ENCODE data around the gene SLIT1.

Gene SLIT1

DNA sequence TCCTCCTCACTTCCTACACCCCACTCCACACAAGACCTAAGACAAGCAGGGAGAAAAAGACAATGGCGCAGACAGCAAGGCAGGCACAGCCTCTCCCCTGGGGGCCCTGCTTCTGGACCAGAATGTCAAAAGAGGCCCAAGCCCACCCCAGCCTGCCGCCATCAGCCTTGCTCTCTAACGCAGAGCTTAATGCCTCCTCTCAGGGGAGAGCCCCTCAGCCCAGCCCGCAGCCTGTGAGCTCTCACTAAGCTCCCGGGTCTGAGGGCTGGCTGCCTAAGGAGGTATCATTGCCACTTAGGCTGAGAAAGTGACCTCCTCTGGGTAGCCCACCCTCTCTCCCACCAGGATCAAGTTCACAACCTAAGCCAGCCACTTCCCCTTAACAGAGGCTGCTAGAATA is 16.7 kb downstream of the SLIT1 start:
- no peak for DNase-seq

DNA sequence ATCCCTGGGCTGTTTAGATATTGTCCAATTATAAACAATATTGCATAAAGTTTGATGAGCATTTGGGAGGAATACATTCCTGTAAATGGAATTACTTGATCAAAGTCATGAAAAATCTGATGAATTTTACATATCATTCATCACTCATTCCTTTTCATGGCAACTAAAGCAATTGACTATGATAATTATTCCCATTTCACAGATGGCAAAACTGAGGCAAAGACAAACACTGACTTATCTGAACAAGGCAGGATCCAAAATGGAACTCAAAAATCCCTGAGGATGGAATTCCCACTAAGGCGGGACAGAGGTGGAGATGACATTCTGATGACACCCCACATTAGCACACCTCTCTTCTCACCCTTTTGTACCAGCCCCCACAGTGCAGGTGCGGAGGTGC is 17.1 kb downstream of the SLIT1 start:
- DNase-seq, result no peak

GRCh38 chr10:97165499-97165898 is 20.3 kb downstream of the SLIT1 start:
- DNase-seq, result no peak

DNA sequence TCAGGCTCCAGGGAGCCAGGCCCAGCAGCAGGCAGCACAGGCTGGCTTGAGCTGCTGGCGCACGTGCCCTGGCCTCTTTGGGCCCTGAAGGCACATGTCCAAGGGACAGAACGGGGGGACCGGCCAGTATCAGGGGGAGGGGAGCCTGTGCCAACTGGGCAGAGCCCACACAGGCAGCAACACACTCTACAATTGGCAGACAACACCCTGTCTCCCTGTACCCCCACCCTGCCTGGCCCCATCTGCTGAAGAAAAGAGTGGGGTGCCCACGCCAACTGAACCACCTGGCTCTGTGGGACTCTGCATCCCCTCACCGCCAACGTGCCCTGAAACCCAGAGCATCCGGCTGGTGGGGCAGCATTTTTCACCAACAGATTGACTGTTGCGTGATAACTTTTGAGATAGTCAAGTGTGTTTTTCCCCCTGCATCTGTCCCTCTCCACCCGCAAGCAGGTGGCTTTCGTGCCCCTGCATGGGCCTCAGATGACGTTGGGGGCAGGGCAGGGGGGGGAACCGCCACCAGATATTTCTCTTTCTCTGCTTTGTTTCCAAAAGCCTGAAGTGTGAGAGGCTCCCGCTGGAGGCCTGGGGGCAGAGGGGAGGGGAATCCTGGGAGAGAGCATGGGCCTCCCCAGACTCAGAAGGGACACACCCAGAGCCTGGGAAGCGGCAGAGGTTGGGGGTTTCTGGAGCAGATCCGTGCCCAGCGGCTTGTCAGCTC is 21.8 kb downstream of the SLIT1 start:
- DNase-seq, result no peak

GRCh38 chr10:97163181-97163580 is 22.6 kb downstream of the SLIT1 start:
- DNase-seq, result no peak

GRCh38 chr10:97159646-97160305 is 26.0 kb downstream of the SLIT1 start:
- no peak for DNase-seq

DNA sequence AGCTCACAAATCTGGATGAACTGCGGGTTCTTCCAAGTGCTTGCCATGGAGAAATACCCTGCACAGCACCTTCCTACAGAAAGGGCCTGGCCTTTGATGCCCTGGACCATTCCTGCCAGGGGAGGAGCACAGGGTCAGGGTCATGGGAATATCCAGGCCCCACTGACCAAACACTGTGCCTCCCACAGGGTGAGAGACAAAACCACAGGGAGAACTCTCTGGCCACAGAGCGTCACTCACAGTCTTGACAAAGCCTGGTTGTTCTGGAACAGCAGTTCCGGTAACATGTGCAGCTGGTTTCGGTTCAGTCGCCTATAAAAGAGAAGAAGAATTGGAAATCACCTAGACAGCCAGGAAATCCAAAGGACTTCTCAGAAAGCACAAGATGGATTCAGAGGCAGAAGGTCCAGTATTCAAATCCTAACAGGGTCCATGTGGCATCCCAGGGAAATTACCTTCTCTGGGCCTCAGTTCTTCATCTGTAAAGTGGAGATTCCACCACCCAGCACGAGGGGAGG is 28.1 kb downstream of the SLIT1 start:
- DNase-seq, result no peak

- DNase-seq, result no peak
These were observed 31.0 kb downstream of the SLIT1 start for GRCh38 chr10:97154781-97155180.

DNA sequence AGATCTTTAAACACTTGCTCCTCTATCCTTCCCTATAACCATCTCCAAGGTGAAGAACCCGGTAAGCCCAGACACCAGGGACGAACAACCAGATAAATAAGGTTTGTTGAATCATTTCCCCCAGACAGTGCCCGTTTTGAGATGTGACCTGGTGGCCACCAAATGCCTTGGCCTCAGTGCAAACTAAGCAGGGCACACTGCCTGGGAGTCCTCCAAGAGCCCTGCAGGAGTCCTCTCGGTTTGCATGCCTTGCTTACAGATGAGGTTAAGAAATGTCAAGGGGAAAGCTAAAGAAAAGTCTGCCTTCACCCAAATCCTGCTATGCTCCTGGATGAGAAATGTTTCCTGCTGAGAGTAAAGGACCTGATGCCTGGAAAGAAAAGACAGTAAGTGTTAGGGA is 31.6 kb downstream of the SLIT1 start:
- DNase-seq, result no peak

GRCh38 chr10:97153270-97153850 is 32.4 kb downstream of the SLIT1 start:
- DNase-seq, result no peak

- DNase-seq, result no peak
These were observed 34.3 kb downstream of the SLIT1 start for GRCh38 chr10:97151307-97151914.

DNA sequence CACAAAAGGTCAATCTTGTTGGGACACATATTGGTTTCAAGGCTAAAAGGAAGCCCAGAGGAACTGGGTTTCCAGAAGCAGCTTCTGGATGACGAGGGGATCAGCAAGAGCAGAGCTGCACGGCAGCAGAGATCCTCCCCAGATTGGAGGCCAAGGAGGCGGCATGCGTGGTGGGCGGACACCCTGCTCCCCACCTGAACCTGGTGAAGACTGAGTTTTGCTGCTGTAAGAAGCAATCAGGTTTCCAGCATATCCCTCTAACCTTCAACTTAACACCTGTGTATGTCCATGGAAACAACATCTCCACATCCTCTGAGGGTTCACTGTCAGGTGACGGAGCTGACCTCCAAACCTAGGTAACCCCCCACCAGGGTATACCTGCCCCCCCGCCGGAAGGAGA is 35.1 kb downstream of the SLIT1 start:
- no peak for DNase-seq

DNA sequence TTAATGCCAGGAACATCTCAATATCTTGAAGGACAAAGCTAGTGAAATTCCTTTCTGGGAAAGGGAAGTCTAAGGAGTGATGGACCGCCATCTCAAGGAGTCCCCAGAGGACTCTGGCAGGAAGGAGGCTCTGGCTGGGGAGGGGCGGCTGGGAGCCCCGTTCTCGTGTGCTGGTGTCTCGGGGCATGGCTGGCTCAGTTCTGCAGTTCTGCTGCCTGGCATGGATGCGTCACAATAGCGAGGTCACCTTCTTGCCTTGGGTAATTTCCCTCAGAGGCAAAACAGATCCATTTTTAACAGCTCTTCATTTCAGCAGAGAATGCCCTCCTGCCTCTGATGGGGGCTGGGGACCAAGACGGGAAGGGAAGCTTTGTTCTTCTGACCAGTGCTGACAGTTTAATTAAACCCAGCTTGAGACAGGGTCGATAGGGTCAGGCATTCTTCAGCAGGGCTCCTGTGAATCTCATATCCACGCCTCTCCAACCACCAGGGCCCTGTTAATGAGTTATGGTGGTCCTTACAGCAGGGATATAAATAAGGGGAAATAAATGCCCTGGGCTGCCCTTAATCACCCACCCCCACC is 35.7 kb downstream of the SLIT1 start:
- no peak for DNase-seq

DNA sequence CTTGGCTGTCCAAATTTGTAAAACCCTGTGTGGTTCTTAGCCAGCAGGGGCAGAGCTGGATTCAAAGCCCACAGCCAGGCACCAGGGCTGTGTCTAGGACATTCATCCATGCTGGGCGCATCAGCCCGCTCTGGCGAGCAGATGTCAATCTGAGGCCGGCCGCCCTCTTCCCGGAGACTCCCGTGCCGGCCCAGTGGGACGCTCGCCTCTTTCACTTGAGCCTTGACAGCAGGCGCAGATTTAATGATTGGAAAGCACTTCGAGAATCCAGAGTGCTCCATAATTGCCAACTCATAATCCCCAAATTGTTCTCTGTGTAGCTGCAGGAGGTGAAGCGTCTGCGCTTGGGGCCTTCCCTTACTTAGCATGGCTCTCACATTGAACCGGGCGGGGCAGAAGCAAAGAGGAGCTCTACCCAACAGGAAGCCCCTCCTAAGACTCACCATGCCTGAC is 36.7 kb downstream of the SLIT1 start:
- DNase-seq, result no peak

GRCh38 chr10:97144297-97144696 is 41.5 kb downstream of the SLIT1 start:
- DNase-seq, result no peak

GRCh38 chr10:97142834-97143233 is 42.9 kb downstream of the SLIT1 start:
- no peak for DNase-seq

DNA sequence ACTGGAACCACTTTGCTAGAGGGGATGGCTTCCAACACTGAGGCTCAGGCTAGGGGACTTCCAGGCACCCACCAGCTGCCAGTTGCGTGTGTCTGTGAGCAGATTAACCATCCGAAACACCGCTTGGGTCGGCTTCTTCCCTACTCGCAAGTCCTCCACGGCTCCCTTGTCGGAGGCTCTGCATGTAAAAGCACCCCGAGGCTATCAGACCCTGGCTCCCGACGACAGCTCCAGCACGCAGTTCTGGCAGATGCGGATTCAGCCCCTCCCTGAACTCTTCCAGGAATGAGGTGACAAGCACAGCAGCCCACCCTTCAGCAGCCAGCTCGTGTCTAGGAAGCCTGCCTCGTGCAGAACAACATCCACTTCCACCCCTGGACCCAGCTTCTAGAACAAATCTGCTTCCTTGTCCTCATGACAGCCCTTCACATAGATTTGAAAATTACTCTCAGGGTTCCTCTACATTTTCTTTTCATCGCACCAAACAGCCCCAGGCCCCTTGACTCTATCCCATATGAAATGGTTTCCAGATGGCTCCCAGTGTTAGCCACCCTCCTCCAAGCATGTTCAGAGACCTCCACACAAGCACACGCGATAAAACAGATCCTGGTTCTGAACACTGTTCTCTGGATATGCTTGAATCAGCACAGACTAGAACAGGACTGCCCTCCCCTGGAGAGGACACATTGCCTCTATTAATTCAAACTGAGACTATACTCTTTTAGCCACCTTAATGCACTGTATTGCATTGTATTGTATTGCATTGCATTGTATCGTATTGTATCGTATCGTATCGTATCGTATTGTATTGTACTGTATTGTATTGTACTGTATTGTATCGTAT is 44.6 kb downstream of the SLIT1 start:
- no peak for DNase-seq

GRCh38 chr10:97140049-97140846 is 45.5 kb downstream of the SLIT1 start:
- DNase-seq, result no peak

GRCh38 chr10:97139651-97140048 is 46.1 kb downstream of the SLIT1 start:
- no peak for DNase-seq

DNA sequence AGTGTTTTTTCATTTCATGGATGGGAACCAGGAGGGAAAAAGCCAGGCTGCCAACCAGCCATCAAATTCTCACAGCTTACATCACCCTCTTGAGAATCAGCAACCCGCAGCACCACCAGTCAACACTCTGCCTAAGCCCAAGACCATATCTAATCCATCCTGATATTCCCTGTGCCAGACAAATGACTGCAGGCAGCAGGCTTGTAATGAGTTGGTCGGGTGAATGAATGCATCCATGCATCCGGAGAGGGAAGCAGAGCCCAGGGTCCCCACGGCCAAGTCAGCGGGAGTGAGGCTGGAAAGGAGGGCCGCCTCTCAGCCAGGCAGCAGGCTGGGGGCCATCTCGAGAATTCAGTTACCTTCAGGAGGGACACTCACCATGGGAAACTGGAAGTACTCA is 46.9 kb downstream of the SLIT1 start:
- DNase-seq, result no peak

DNA sequence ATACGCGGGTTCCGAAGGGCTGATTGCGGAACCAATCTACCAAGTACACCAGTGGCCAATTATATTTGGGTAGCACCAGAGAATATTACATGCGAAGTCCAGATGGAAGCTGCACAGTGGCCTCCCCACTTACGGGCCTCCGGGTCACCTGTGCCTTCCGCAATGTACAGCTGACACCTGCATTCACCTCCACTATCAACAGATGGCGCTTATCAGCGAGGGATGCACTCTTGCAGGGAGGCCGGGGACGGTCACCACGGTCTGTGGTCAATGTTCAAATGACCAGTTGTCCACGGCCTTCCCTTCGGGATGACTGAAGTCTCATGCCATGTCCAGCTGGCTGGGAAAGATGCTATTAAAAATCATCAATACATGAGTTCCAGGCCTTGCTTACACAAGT is 47.6 kb downstream of the SLIT1 start:
- no peak for DNase-seq

GRCh38 chr10:97136756-97137155 is 49.0 kb downstream of the SLIT1 start:
- no peak for DNase-seq
